HL-60 (cell line): Measurements from ENCODE around the gene CT55.
A peak's percentile ranks its signal among the peaks of the same experiment; 100 is the strongest.
"Not testable (repeated sequence)": the region's sequence is repeated elsewhere in the genome, so short reads cannot be mapped to it uniquely, and the experiment has no call there.

Experiments used
- DNase-seq, 2 experiments: peaks; one replicate each; pipeline ENCODE4 v3.0.0-alpha.2; 2010 to 2020; ENCODE audit warnings: low read depth in 1 of 2, low spot score in 1 of 2
- H3K27ac ChIP-seq: fragments of 250-450 bp; sonication (Bioruptor Pico); replicated peaks from 2 replicates; pipeline ENCODE4 v1.5.1; 2020; ENCODE audit warnings: mild to moderate bottlenecking, moderate library complexity
- H3K27me3 ChIP-seq: fragments of 250-450 bp; sonication (Bioruptor Pico); 2 replicates; pipeline ENCODE4 v1.5.1; 2021; ENCODE audit warnings: mild to moderate bottlenecking, moderate library complexity; ENCODE audit not compliant: insufficient read depth, poor library complexity, severe bottlenecking
- H3K4me3 ChIP-seq: replicated peaks from 2 replicates; pipeline ENCODE4 v1.5.1; 2011; ENCODE audit warnings: mild to moderate bottlenecking, control low read depth, low read length; ENCODE audit not compliant: insufficient read depth
- CTCF ChIP-seq: IDR thresholded peaks from one replicate; pipeline ENCODE4 v1.5.1; 2011; ENCODE audit warnings: low read length, control low read depth, inconsistent platforms; ENCODE audit not compliant: insufficient read depth
- GABPA ChIP-seq: IDR thresholded peaks from 2 replicates; pipeline ENCODE4 v1.6.1; 2012; ENCODE audit warnings: low read depth
- POLR2AphosphoS5 ChIP-seq: IDR thresholded peaks from 2 replicates; pipeline ENCODE4 v1.6.1; 2012; ENCODE audit warnings: low read depth
- REST ChIP-seq: IDR thresholded peaks from 2 replicates; pipeline ENCODE4 v1.6.1; 2012; ENCODE audit warnings: low read depth; ENCODE audit not compliant: insufficient replicate concordance
- SPI1 ChIP-seq: IDR thresholded peaks from 2 replicates; pipeline ENCODE4 v1.6.1; 2012; ENCODE audit warnings: low read depth, mild to moderate bottlenecking, borderline replicate concordance
- long read RNA-seq: library from polyadenylated mRNA; unstranded; transcript quantifications from one replicate; pipeline ENCODE4 v2.0.0, GENCODE V29; 2020

Gene CT55
- long read RNA-seq, result 0 reads

- no peak within 1 kb of the TSS for H3K27ac ChIP-seq
- TF ChIP-seq CTCF, result no peak
- TF ChIP-seq GABPA, result no peak
- TF ChIP-seq REST, result no peak
- TF ChIP-seq POLR2AphosphoS5, result no peak
- no peak for TF ChIP-seq SPI1
- DNase-seq, result no peak
- no peak within 1 kb of the TSS for H3K4me3 ChIP-seq
- H3K27me3 ChIP-seq, result no peaks in the 10 kb centered on the region
Observed at GRCh38 chrX:135170877-135171519, at the start of gene CT55. CT55 (minus strand) TSS chrX:135171398; CDS start chrX:135171171, 227 bp downstream.

GRCh38 chrX:135213200-135213844 is 42.1 kb upstream of the CT55 start:
- no peak for TF ChIP-seq SPI1
- TF ChIP-seq GABPA, result no peak
- no peak for TF ChIP-seq REST
- no peak for TF ChIP-seq CTCF
- TF ChIP-seq POLR2AphosphoS5, result no peak
- Histone ChIP-seq H3K27me3 (no peaks in the 10 kb centered on the region), H3K27ac (no peak overlapping the region), H3K4me3 (no peak overlapping the region)
- no peak for DNase-seq

- DNase-seq, result peak in 1 of 2 experiments; percentile 31
- H3K27me3 ChIP-seq, H3K4me3 ChIP-seq, H3K27ac ChIP-seq: not testable (repeated sequence)
Observed at GRCh38 chrX:135206427-135206826, 35.2 kb upstream of the CT55 start.

- no peak overlapping the region for H3K4me3 ChIP-seq
- no peaks in the 10 kb centered on the region for H3K27me3 ChIP-seq
- no peak for TF ChIP-seq SPI1
- no peak for TF ChIP-seq REST
- TF ChIP-seq POLR2AphosphoS5, result no peak
- TF ChIP-seq GABPA, result no peak
- TF ChIP-seq CTCF, result no peak
- DNase-seq, result no peak
- H3K27ac ChIP-seq, result no peak overlapping the region
Observed at GRCh38 chrX:135200297-135200696, 29.1 kb upstream of the CT55 start.
